ENCODE results near the gene KCTD1.

KCTD1 gene

GRCh38 chr18:26419746-26420145 lies 128.6 kb downstream of the KCTD1 start:
- no peak for DNase-seq

GRCh38 chr18:26418225-26418624 lies 130.1 kb downstream of the KCTD1 start:
- DNase-seq = no peak

GRCh38 chr18:26417190-26417589 lies 131.2 kb downstream of the KCTD1 start:
- no peak for DNase-seq

GRCh38 chr18:26416652-26417150 lies 131.7 kb downstream of the KCTD1 start:
- no peak for DNase-seq

- DNase-seq = no peak
These were observed 132.7 kb downstream of the KCTD1 start for GRCh38 chr18:26415631-26416030.

GRCh38 chr18:26414901-26415440 lies 133.4 kb downstream of the KCTD1 start:
- no peak for DNase-seq

GRCh38 chr18:26409091-26409490 lies 139.3 kb downstream of the KCTD1 start:
- DNase-seq = no peak

- no peak for DNase-seq
These were observed 140.4 kb downstream of the KCTD1 start for GRCh38 chr18:26407736-26408601.

GRCh38 chr18:26406854-26407517 lies 141.4 kb downstream of the KCTD1 start:
- no peak for DNase-seq

- no peak for DNase-seq
These were observed 142.0 kb downstream of the KCTD1 start for GRCh38 chr18:26406324-26406723.

- DNase-seq = no peak
These were observed 143.1 kb downstream of the KCTD1 start for GRCh38 chr18:26405190-26405801.
